K562 (cell line): ENCODE results near the gene SND1. TPM values are rescaled to one million over a fixed set of nuclear protein-coding genes. Genes with fewer than 3 reads are reported as not detected.

Experiments used
- ARNT ChIP-seq, 2 experiments: fragments of 450-650 bp; IDR thresholded peaks; 2 replicates each; pipeline ENCODE4 v1.6.1; 2016; ENCODE audit warnings: mild to moderate bottlenecking in 1 of 2
- CBFA2T3 ChIP-seq: fragments of 450-650 bp; IDR thresholded peaks from 2 replicates; pipeline ENCODE4 v1.6.1; 2017
- CTBP1 ChIP-seq: fragments of 450-650 bp; IDR thresholded peaks from 2 replicates; pipeline ENCODE4 v1.6.1; 2016; ENCODE audit warnings: borderline replicate concordance
- HDAC2 ChIP-seq: fragments of 450-650 bp; IDR thresholded peaks from 2 replicates; pipeline ENCODE4 v1.6.1; 2016; ENCODE audit warnings: mild to moderate bottlenecking
- LEF1 ChIP-seq: fragments of 450-650 bp; IDR thresholded peaks from 2 replicates; pipeline ENCODE4 v1.6.1; 2016; ENCODE audit warnings: mild to moderate bottlenecking
- MTA3 ChIP-seq: fragments of 450-650 bp; formaldehyde crosslinking; IDR thresholded peaks from 2 replicates; pipeline ENCODE4 v1.6.1; 2017; ENCODE audit warnings: mild to moderate bottlenecking, borderline replicate concordance
- NELFE ChIP-seq: IDR thresholded peaks from 2 replicates; pipeline ENCODE4 v1.6.1; 2011; ENCODE audit warnings: mild to moderate bottlenecking; ENCODE audit not compliant: insufficient read depth, insufficient read length
- ZKSCAN1 ChIP-seq: fragments of 150-350 bp; IDR thresholded peaks from 2 replicates; pipeline ENCODE4 v1.6.1; 2016; ENCODE audit warnings: low read depth, low read length
- ZNF407 ChIP-seq: fragments of 450-650 bp; IDR thresholded peaks from 2 replicates; pipeline ENCODE4 v1.6.1; 2016; ENCODE audit warnings: low read depth
- ZNF592 ChIP-seq: fragments of 450-650 bp; IDR thresholded peaks from 2 replicates; pipeline ENCODE4 v1.6.1; 2017; ENCODE audit warnings: antibody characterized with exemption, mild to moderate bottlenecking
- polyA plus RNA-seq, 8 experiments: library from polyadenylated mRNA; depleted of rRNA in 4 of 8; stranded (reverse) in 5 of 8; unstranded in 3 of 8; fragments of >200 nt; fragmentation: Nextera tagmentation in 2 of 8; fragmentation: Illumina TruSeq in 1 of 8; extraction: Ambion mirVana in 2 of 8; extraction: Trizol in 1 of 8; gene quantifications; 2 replicates each; pipeline versions ENCODE4 v1.2.1 to v1.2.3, GENCODE V29; 2011 to 2014; ENCODE audit warnings: inconsistent platforms in 1 of 8, missing spikeins in 1 of 8
- total RNA-seq, 7 experiments: library from RNA; depleted of rRNA in 6 of 7; stranded (reverse); fragments of >200 nt in 6 of 7; fragmentation: Illumina TruSeq in 2 of 7; extraction: Trizol in 2 of 7; gene quantifications; 2 replicates each; pipeline versions ENCODE4 v1.2.1 to v1.2.3, GENCODE V29; 2011 to 2021; ENCODE audit warnings: low replicate concordance in 1 of 7
- TF ChIP-seq, protein P1 (sequence below): IDR thresholded peaks from 2 replicates; pipeline ENCODE4 v1.6.1; 2011; ENCODE audit warnings: borderline replicate concordance, low read depth, mild to moderate bottlenecking, moderate library complexity, low read length; ENCODE audit not compliant: insufficient read depth, poor library complexity, severe bottlenecking
- TF ChIP-seq, protein P2 (sequence below): sonication (generic); formaldehyde crosslinking; IDR thresholded peaks from 2 replicates; pipeline ENCODE4 v1.4.0; 2020; ENCODE audit warnings: mild to moderate bottlenecking, missing genetic modification reagents

The SND1 gene
- total and polyA plus RNA-seq, 9 of the 15 experiments (the other 6 are each of a cell fraction or from before 2014, with no cell fraction given) = 46.5 to 307 (median 191) TPM

DNA sequence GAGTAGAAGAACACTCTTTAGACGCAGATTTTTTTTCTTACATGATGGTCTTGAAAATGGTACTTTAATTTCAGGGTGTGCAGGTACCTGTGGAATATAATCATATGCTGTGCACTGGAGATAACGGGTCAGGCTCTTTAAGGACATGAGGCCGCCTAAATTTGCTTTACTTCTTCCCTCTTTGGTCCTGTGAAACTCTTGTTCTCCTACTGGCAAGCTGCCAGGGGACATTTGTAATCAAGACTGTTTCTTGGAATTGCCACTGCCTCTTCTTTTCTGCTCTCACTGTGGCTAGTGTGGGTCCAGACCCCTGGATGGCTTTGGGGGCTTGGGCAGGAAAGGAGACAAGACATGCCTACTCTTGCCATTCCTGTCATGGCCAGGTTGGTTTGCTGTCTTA, 146.0 kb downstream of the SND1 start (continued):
- TF ChIP-seq ZNF407 = no peak
- peak; percentile 55; the same call in 1 of the 2 replicates for TF ChIP-seq HDAC2
- TF ChIP-seq MTA3 = 0 out of 2 replicates have a peak, but pooled peaks have one; percentile 64
- TF ChIP-seq NELFE = no peak
- TF ChIP-seq CTBP1 = peak; percentile 93
- TF ChIP-seq, protein P1, sequence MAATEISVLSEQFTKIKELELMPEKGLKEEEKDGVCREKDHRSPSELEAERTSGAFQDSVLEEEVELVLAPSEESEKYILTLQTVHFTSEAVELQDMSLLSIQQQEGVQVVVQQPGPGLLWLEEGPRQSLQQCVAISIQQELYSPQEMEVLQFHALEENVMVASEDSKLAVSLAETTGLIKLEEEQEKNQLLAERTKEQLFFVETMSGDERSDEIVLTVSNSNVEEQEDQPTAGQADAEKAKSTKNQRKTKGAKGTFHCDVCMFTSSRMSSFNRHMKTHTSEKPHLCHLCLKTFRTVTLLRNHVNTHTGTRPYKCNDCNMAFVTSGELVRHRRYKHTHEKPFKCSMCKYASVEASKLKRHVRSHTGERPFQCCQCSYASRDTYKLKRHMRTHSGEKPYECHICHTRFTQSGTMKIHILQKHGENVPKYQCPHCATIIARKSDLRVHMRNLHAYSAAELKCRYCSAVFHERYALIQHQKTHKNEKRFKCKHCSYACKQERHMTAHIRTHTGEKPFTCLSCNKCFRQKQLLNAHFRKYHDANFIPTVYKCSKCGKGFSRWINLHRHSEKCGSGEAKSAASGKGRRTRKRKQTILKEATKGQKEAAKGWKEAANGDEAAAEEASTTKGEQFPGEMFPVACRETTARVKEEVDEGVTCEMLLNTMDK = no peak
- TF ChIP-seq ZKSCAN1 = no peak
- TF ChIP-seq ARNT (IDR thresholded peaks at IDR 0.05) = peak in 1 of 2 experiments; percentile 54; a peak in 1 of 4 replicates
- TF ChIP-seq CBFA2T3 = peak; percentile 53; the same call in 1 of the 2 replicates
- TF ChIP-seq, protein P2, sequence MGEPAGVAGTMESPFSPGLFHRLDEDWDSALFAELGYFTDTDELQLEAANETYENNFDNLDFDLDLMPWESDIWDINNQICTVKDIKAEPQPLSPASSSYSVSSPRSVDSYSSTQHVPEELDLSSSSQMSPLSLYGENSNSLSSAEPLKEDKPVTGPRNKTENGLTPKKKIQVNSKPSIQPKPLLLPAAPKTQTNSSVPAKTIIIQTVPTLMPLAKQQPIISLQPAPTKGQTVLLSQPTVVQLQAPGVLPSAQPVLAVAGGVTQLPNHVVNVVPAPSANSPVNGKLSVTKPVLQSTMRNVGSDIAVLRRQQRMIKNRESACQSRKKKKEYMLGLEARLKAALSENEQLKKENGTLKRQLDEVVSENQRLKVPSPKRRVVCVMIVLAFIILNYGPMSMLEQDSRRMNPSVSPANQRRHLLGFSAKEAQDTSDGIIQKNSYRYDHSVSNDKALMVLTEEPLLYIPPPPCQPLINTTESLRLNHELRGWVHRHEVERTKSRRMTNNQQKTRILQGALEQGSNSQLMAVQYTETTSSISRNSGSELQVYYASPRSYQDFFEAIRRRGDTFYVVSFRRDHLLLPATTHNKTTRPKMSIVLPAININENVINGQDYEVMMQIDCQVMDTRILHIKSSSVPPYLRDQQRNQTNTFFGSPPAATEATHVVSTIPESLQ (CRISPR knock-in tag) = no peak
- peak; percentile 37; the same call in 1 of the 2 replicates for TF ChIP-seq ZNF592
- 0 out of 2 replicates have a peak, but pooled peaks have one; percentile 32 for TF ChIP-seq LEF1
